ENCODE data around the gene APOF.

GRCh38 chr12:56408799-56409417, 46.3 kb upstream of the APOF start:
- TF ChIP-seq CTCF (IDR thresholded peaks at IDR 0.05) (no peak), POLR2A (IDR thresholded peaks at IDR 0.05) (no peak)

Data from body of pancreas (tissue), 4 donors.